Measurements from ENCODE around the gene CHST10.
"Not testable (repeated sequence)": the region's sequence is repeated elsewhere in the genome, so short reads cannot be mapped to it uniquely, and the experiment has no call there.

The CHST10 gene

GRCh38 chr2:100345144-100345543, 72.3 kb downstream of the CHST10 start:
- H3K4me1 Mint-ChIP-seq, H3K4me3 Mint-ChIP-seq, H3K27ac Mint-ChIP-seq, ATAC-seq: not testable (repeated sequence)
- H3K27me3 Mint-ChIP-seq, result peaks cover 64% of the 10 kb centered on the region
- peaks cover 15% of the 10 kb centered on the region for H3K9me3 Mint-ChIP-seq
- peaks cover 10% of the 10 kb centered on the region for H3K36me3 Mint-ChIP-seq

- Mint-ChIP-seq H3K4me1 (no peaks in the 10 kb centered on the region), H3K9me3 (peaks cover 15% of the 10 kb centered on the region), H3K36me3 (peaks cover 10% of the 10 kb centered on the region), H3K27ac (no peak overlapping the region), H3K27me3 (peaks cover 64% of the 10 kb centered on the region), H3K4me3 (no peak overlapping the region)
- ATAC-seq, result no peak
Measured at GRCh38 chr2:100344433-100344832, 73.0 kb downstream of the CHST10 start.

GRCh38 chr2:100342466-100342865, 75.0 kb downstream of the CHST10 start:
- peaks cover 10% of the 10 kb centered on the region for H3K36me3 Mint-ChIP-seq
- ATAC-seq, H3K4me1 Mint-ChIP-seq, H3K27ac Mint-ChIP-seq, H3K4me3 Mint-ChIP-seq: not testable (repeated sequence)
- peaks cover 55% of the 10 kb centered on the region for H3K27me3 Mint-ChIP-seq
- peaks cover 15% of the 10 kb centered on the region for H3K9me3 Mint-ChIP-seq
